A549 (cell line): ENCODE results near the gene TEX35. TPM values are rescaled to one million over a fixed set of nuclear protein-coding genes. Genes with fewer than 3 reads are reported as not detected.

ENCODE experiments used
- ATAC-seq, 2 experiments: fragments of 200-7000 bp in 1 of 2; fragments of >200 bp in 1 of 2; cut with Nextera tagmentation in 1 of 2; cut with Tn5 transposase in 1 of 2; 3 replicates each; pipeline versions ENCODE4 v1.8.0 to v1.9.1; 2018 to 2020; ENCODE audit warnings: mild to moderate bottlenecking in 1 of 2, moderate library complexity in 1 of 2
- CTCF ChIA-PET: fragments of 300-600 bp; sonication (Branson Sonifier 250); formaldehyde crosslinking; extraction: SDS; loops from one replicate; lab custom pipeline; 2021; ENCODE audit warnings: antibody characterized with exemption, inconsistent platforms; lab: Yijun Ruan, JAX
- POLR2A ChIA-PET: fragments of 350-600 bp; formaldehyde crosslinking; extraction: SDS; loops from one replicate; lab custom pipeline; 2021; ENCODE audit warnings: antibody characterized with exemption, inconsistent platforms; lab: Yijun Ruan, JAX
- DNase-seq, 2 experiments: peaks; one replicate each; pipeline versions ENCODE4 v3.0.0 to v3.0.0-alpha.2; 2011 to 2016; ENCODE audit warnings: low read depth in 1 of 2, low spot score in 1 of 2
- FAIRE-seq: peaks from 2 replicates; lab custom pipeline; 2011; peaks lifted over from hg19 to GRCh38; lab: Jason Lieb, UNC
- H3K27ac ChIP-seq, 2 experiments: fragments of >200 bp; sonication (Bioruptor Twin); formaldehyde crosslinking; 3 replicates each; pipeline ENCODE4 v1.5.1; 2016 to 2017
- H3K4me1 ChIP-seq: fragments of >200 bp; sonication (Bioruptor Twin); formaldehyde crosslinking; 3 replicates; pipeline ENCODE4 v1.6.1; 2016
- H3K4me2 ChIP-seq: fragments of >200 bp; sonication (Bioruptor Twin); formaldehyde crosslinking; 3 replicates; pipeline ENCODE4 v1.6.1; 2016
- H3K4me3 ChIP-seq: fragments of >200 bp; sonication (Bioruptor Twin); formaldehyde crosslinking; 3 replicates; pipeline ENCODE4 v1.5.1; 2016
- H3K9me3 ChIP-seq: fragments of >200 bp; sonication (Bioruptor Twin); formaldehyde crosslinking; 3 replicates; pipeline ENCODE4 v1.6.1; 2016
- CEBPB ChIP-seq, 2 experiments: fragments of >200 bp in 1 of 2; sonication (Bioruptor Twin) in 1 of 2; formaldehyde crosslinking in 1 of 2; IDR thresholded peaks; 2 replicates each; pipeline ENCODE4 v1.6.1; 2012 to 2016
- EHF ChIP-seq: fragments of 250-450 bp; sonication (Bioruptor Pico); IDR thresholded peaks from 2 replicates; pipeline ENCODE4 v1.5.0; 2020; ENCODE audit warnings: mild to moderate bottlenecking
- FOSB ChIP-seq: fragments of 250-450 bp; sonication (Bioruptor Pico); IDR thresholded peaks from 2 replicates; pipeline ENCODE4 v1.5.0; 2020; ENCODE audit warnings: mild to moderate bottlenecking, moderate library complexity
- FOSL2 ChIP-seq, 2 experiments: fragments of 450-650 bp in 1 of 2; fragments of >200 bp in 1 of 2; sonication (Bioruptor Twin) in 1 of 2; formaldehyde crosslinking; IDR thresholded peaks; 2 replicates each; pipeline versions ENCODE4 v1.5.0 to v1.6.1; 2016 to 2020; ENCODE audit warnings: mild to moderate bottlenecking in 1 of 2, moderate library complexity in 1 of 2
- HOXA7 ChIP-seq: fragments of 250-450 bp; sonication (Bioruptor Pico); IDR thresholded peaks from 2 replicates; pipeline ENCODE4 v1.5.0; 2020; ENCODE audit warnings: mild to moderate bottlenecking, moderate library complexity
- KDM5A ChIP-seq: fragments of 200-600 bp; sonication (generic); IDR thresholded peaks from 2 replicates; pipeline ENCODE4 v1.6.1; 2016; ENCODE audit warnings: antibody characterized with exemption, mild to moderate bottlenecking
- MAFK ChIP-seq: fragments of 450-650 bp; IDR thresholded peaks from 2 replicates; pipeline ENCODE4 v1.6.1; 2014; ENCODE audit not compliant: partially characterized antibody
- PHF8 ChIP-seq: fragments of 200-600 bp; sonication (generic); IDR thresholded peaks from 2 replicates; pipeline ENCODE4 v1.6.1; 2016; ENCODE audit warnings: low read depth, mild to moderate bottlenecking, antibody characterized with exemption, moderate library complexity, borderline replicate concordance
- POLR2AphosphoS2 ChIP-seq: conservative IDR thresholded peaks from 2 replicates; pipeline ENCODE4 v1.6.1; 2012; ENCODE audit warnings: low read length, improper control_type of control experiment, inconsistent platforms
- RAD21 ChIP-seq, 2 experiments: fragments of >200 bp in 1 of 2; sonication (Bioruptor Twin) in 1 of 2; formaldehyde crosslinking in 1 of 2; IDR thresholded peaks in 1 of 2; conservative IDR thresholded peaks in 1 of 2; 2 replicates in 1 of 2; 3 replicates in 1 of 2; pipeline ENCODE4 v1.6.1; 2012 to 2018; ENCODE audit warnings: inconsistent platforms in 1 of 2
- RARB ChIP-seq: fragments of 250-450 bp; sonication (Bioruptor Pico); IDR thresholded peaks from 2 replicates; pipeline ENCODE4 v1.8.0; 2021; ENCODE audit warnings: mild to moderate bottlenecking, moderate library complexity
- RNF2 ChIP-seq: fragments of 200-600 bp; sonication (generic); IDR thresholded peaks from 2 replicates; pipeline ENCODE4 v1.6.1; 2016; ENCODE audit warnings: low read depth, mild to moderate bottlenecking, antibody characterized with exemption, moderate library complexity, borderline replicate concordance
- SMC3 ChIP-seq: fragments of >200 bp; sonication (Bioruptor Twin); formaldehyde crosslinking; IDR thresholded peaks from 3 replicates; pipeline ENCODE4 v1.6.1; 2018; ENCODE audit warnings: inconsistent platforms
- WGBS: methylation state at CpG from one replicate; pipeline ENCODE4 v1.1.6; 2017; ENCODE audit errors: missing lambda C conversion rate; 5-methylcytosine and 5-hydroxymethylcytosine counted together
- polyA plus RNA-seq, 4 experiments: library from polyadenylated mRNA; depleted of rRNA in 3 of 4; stranded (reverse); fragments of >200 nt; fragmentation: RNase III in 1 of 4; extraction: RNeasy Plus Mini Kit Qiagen cat#74134 plus additional on column Dnase treatment in 1 of 4; gene quantifications; 2 replicates in 3 of 4; 3 replicates in 1 of 4; pipeline ENCODE4 v1.2.3, GENCODE V29; 2011 to 2017
- TF ChIP-seq, protein P1 (sequence below): fragments of 200-600 bp; sonication (generic); IDR thresholded peaks from 2 replicates; pipeline ENCODE4 v1.6.1; 2016; ENCODE audit warnings: antibody characterized with exemption, mild to moderate bottlenecking, moderate library complexity
- TF ChIP-seq, protein P2 (sequence below): IDR thresholded peaks from 2 replicates; pipeline ENCODE4 v1.6.1; 2012
- TF ChIP-seq, protein P3 (sequence below): fragments of 450-650 bp; IDR thresholded peaks from 2 replicates; pipeline ENCODE4 v1.6.1; 2014; ENCODE audit warnings: antibody characterized with exemption

TEX35 gene
- polyA plus RNA-seq, 2 of the 4 experiments (the other 2 are of a cell fraction), result not detected

DNA sequence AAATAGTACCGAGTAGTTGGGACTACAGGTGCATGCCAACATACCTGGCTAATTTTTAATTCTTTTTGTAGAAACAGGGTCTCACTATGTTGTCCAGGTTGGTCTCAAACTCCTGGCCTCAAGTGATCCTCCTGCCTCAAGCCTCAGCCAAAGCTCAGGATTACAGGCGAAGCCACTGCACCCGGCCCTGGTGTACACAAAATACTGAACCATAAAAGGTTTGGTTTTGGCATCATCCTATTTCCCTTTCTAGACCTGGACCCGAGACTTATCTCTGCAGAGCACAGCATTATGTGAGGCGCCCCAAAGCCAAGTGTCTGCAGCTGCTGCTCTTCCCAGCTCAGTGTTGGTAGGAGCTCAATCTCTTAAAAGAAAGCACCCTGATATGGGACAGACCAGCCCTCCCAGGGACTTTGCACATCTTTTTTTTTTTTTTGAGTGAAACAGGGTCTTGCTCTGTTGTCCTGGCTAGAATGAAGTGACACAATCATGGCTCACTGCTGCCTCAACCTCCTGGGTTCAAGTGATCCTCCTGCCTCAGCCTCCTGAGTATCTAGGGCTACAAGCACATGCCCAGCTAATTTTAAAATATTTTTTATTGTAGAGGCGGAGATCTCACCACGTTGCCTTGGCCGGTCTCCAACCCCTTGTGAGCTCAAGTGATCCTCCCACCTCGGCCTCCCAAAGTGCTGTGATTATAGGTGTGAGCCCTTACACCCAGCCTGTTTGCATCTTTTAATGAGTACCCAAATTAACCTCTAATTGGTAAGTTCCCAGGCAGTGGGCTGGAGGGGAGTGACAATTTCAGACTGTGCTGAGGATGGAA is 20.4 kb downstream of the TEX35 start:
- no peak for DNase-seq
- H3K4me2 ChIP-seq, result no peak overlapping the region
- 87% methylated on average over 9 of the region's 9 CpGs for WGBS
- POLR2A ChIA-PET, result no interaction called here
- no peak for TF ChIP-seq KDM5A
- TF ChIP-seq, protein P1, sequence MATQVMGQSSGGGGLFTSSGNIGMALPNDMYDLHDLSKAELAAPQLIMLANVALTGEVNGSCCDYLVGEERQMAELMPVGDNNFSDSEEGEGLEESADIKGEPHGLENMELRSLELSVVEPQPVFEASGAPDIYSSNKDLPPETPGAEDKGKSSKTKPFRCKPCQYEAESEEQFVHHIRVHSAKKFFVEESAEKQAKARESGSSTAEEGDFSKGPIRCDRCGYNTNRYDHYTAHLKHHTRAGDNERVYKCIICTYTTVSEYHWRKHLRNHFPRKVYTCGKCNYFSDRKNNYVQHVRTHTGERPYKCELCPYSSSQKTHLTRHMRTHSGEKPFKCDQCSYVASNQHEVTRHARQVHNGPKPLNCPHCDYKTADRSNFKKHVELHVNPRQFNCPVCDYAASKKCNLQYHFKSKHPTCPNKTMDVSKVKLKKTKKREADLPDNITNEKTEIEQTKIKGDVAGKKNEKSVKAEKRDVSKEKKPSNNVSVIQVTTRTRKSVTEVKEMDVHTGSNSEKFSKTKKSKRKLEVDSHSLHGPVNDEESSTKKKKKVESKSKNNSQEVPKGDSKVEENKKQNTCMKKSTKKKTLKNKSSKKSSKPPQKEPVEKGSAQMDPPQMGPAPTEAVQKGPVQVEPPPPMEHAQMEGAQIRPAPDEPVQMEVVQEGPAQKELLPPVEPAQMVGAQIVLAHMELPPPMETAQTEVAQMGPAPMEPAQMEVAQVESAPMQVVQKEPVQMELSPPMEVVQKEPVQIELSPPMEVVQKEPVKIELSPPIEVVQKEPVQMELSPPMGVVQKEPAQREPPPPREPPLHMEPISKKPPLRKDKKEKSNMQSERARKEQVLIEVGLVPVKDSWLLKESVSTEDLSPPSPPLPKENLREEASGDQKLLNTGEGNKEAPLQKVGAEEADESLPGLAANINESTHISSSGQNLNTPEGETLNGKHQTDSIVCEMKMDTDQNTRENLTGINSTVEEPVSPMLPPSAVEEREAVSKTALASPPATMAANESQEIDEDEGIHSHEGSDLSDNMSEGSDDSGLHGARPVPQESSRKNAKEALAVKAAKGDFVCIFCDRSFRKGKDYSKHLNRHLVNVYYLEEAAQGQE, result no peak
- no peak for TF ChIP-seq RAD21 (conservative IDR thresholded peaks at IDR 0.05 in 1 of 2, IDR thresholded peaks at IDR 0.05 in 1 of 2)
- TF ChIP-seq MAFK, result no peak
- TF ChIP-seq POLR2AphosphoS2, result no peak
- no peak for TF ChIP-seq EHF (CRISPR knock-in tag)
- TF ChIP-seq RARB, result no peak
- no peak for TF ChIP-seq CEBPB (IDR thresholded peaks at IDR 0.05)
- TF ChIP-seq, protein P2, sequence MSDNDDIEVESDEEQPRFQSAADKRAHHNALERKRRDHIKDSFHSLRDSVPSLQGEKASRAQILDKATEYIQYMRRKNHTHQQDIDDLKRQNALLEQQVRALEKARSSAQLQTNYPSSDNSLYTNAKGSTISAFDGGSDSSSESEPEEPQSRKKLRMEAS, result no peak
- TF ChIP-seq HOXA7 (CRISPR knock-in tag), result no peak
- no peak for TF ChIP-seq PHF8
- TF ChIP-seq FOSB (CRISPR knock-in tag), result no peak
- TF ChIP-seq RNF2, result no peak
- TF ChIP-seq, all 56 proteins: peak for 0
- ATAC-seq (no peak), FAIRE-seq (no peak)
- Histone ChIP-seq H3K9me3 (no peaks in the 10 kb centered on the region), H3K27ac (no peak overlapping the region), H3K4me1 (peaks cover 38% of the 10 kb centered on the region), H3K4me3 (no peak overlapping the region)
- CTCF ChIA-PET, result interaction anchor here (0.5 to 18.9 kb wide), 28 partner anchors 9 to 1060 kb away, joined by 3 to 352 read pairs (median 4); partner anchors contain the start of gene TOR3A

DNA sequence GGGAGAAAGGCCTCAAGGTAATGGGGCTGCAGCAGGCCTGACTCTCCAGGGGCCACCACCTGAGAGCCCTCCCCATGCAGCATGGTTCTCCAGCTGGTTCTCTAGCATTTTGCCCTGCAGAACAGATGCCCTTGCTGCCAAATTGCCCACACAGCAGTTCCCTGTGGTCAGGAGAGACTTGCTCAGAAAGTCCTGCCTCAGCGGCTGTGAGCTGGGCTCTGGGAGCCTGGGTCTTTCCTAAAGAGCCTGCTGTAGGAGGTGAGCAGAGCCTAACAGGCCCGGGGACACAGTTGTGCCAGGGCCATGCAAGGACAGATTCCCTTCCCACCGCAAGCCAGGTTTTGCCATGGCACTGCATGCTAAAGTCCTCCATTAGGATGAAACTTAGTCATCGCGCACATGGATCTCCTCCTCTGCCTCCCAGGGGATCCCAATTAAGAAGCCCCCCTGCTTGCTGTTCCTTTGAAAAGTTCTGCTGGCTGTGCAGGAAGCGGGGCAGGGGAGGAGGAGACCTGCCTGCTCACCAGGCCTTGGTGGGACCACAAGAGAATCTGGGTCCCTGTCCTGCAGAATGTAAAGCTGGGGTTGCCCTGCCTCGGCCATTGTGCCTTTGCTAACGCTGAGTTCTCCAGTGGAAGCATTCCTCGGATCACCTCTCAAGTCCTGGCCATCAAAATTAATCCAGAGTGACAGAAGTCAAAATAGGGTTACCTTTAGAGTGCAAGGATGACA is 21.4 kb downstream of the TEX35 start:
- FAIRE-seq (no peak), DNase-seq (no peak), ATAC-seq (no peak)
- H3K27ac ChIP-seq, result no peak overlapping the region; a peak in 1 of 6 replicates
- peaks cover 48% of the 10 kb centered on the region for H3K4me1 ChIP-seq
- no peak for TF ChIP-seq SMC3
- TF ChIP-seq, protein P3, sequence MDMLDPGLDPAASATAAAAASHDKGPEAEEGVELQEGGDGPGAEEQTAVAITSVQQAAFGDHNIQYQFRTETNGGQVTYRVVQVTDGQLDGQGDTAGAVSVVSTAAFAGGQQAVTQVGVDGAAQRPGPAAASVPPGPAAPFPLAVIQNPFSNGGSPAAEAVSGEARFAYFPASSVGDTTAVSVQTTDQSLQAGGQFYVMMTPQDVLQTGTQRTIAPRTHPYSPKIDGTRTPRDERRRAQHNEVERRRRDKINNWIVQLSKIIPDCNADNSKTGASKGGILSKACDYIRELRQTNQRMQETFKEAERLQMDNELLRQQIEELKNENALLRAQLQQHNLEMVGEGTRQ, result no peak
- no peak for TF ChIP-seq RARB
- no peak for TF ChIP-seq FOSL2 (IDR thresholded peaks at IDR 0.05)
- TF ChIP-seq FOSL2 (CRISPR knock-in tag; IDR thresholded peaks at IDR 0.05), result no peak
- TF ChIP-seq MAFK, result peak; percentile 38
- no peak overlapping the region for H3K4me2 ChIP-seq
- whole genome bisulfite sequencing, result 92% methylated on average over 9 of the region's 9 CpGs
- H3K9me3 ChIP-seq, result no peaks in the 10 kb centered on the region
- ChIA-PET POLR2A (no interaction called here), CTCF (interaction anchor here (0.5 to 18.9 kb wide), 12 partner anchors 8 to 547 kb away, joined by 3 to 352 read pairs (median 5); partner anchors contain the start of gene TOR3A)
- no peak overlapping the region for H3K4me3 ChIP-seq
